Measurements from ENCODE around the gene URM1.

URM1 gene

DNA sequence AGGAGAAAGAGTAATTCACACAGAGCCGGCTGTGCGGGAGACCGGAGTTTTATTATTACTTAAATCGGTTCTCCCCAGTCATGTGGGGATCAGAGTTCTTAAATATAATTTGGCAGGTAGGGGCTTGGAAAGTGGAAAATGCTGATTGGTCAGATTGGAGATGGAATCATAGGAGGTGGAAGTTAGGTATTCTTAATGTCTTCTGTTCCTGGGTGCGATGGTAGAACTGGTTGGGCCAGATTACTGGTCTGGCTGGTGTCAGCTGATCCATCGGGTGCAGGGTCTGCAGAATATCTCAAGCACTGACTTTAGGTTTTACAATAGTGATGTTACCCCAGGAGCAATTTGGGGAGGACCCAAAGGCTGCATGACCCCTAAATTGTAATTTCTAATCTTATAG is 44.8 kb downstream of the URM1 start:
- Histone ChIP-seq H2BK15ac (replicated peaks; ENCODE audit: low read depth) (no peak overlapping the region), H2AK5ac (ENCODE audit: low read length) (no peak overlapping the region), H3K4me3 (ENCODE audit: low read length) (no peak overlapping the region), H4K5ac (ENCODE audit: low read length) (no peak overlapping the region), H2BK5ac (ENCODE audit: low read length) (no peak overlapping the region), H2BK120ac (ENCODE audit: low read depth, low read length) (no peak overlapping the region), H4K8ac (ENCODE audit: low read depth, low read length) (no peak overlapping the region), H3K79me2 (ENCODE audit: control insufficient read depth, insufficient read depth, low read length) (no peaks in the 10 kb centered on the region), H3K9ac (ENCODE audit: low read length) (peak overlapping the region; percentile 34), H3K18ac (ENCODE audit: low read length) (no peak overlapping the region), H3K4ac (ENCODE audit: low read depth, low read length) (no peak overlapping the region), H3K23ac (ENCODE audit: low read length) (no peak overlapping the region), H3K4me1 (ENCODE audit: control insufficient read depth, low read depth, low read length) (peaks cover 3% of the 10 kb centered on the region), H3K4me2 (ENCODE audit: low read length) (no peak overlapping the region), H3K79me1 (ENCODE audit: low read length) (no peaks in the 10 kb centered on the region), H3K27me3 (ENCODE audit: insufficient read depth, low read length, poor library complexity) (peaks cover 6% of the 10 kb centered on the region), H3K56ac (ENCODE audit: low read length) (no peak overlapping the region), H3K27ac (ENCODE audit: low read depth, low read length) (no peak overlapping the region), H3K36me3 (ENCODE audit: control insufficient read depth, insufficient read depth, low read length) (no peaks in the 10 kb centered on the region)
- WGBS (ENCODE audit: extremely low coverage, insufficient coverage, low lambda C conversion rate), result no CpG with 5 or more reads among the region's 6 CpGs
- peak; percentile 51 for DNase-seq

- H3K27ac ChIP-seq (ENCODE audit: low read depth, low read length), result no peak overlapping the region
- H3K27me3 ChIP-seq (ENCODE audit: insufficient read depth, low read length, poor library complexity), result peaks cover 6% of the 10 kb centered on the region
These were observed 45.4 kb downstream of the URM1 start for GRCh38 chr9:128416432-128417019.

GRCh38 chr9:128419061-128419925 is 48.1 kb downstream of the URM1 start:
- Histone ChIP-seq H3K79me2 (ENCODE audit: control insufficient read depth, insufficient read depth, low read length) (no peaks in the 10 kb centered on the region), H3K4ac (ENCODE audit: low read depth, low read length) (no peak overlapping the region), H2BK120ac (ENCODE audit: low read depth, low read length) (no peak overlapping the region), H3K79me1 (ENCODE audit: low read length) (no peaks in the 10 kb centered on the region), H4K5ac (ENCODE audit: low read length) (peak overlapping the region; percentile 23), H2BK15ac (replicated peaks; ENCODE audit: low read depth) (no peak overlapping the region), H3K27me3 (ENCODE audit: insufficient read depth, low read length, poor library complexity) (peaks cover 6% of the 10 kb centered on the region), H3K4me1 (ENCODE audit: control insufficient read depth, low read depth, low read length) (peaks cover 5% of the 10 kb centered on the region), H3K4me3 (ENCODE audit: low read length) (no peak overlapping the region), H3K18ac (ENCODE audit: low read length) (no peak overlapping the region), H2AK5ac (ENCODE audit: low read length) (no peak overlapping the region), H2BK5ac (ENCODE audit: low read length) (no peak overlapping the region), H3K36me3 (ENCODE audit: control insufficient read depth, insufficient read depth, low read length) (no peaks in the 10 kb centered on the region), H3K23ac (ENCODE audit: low read length) (no peak overlapping the region), H3K56ac (ENCODE audit: low read length) (peak overlapping the region; percentile 62), H3K9ac (ENCODE audit: low read length) (peak overlapping the region; percentile 32), H3K4me2 (ENCODE audit: low read length) (no peak overlapping the region), H3K27ac (ENCODE audit: low read depth, low read length) (no peak overlapping the region), H4K8ac (ENCODE audit: low read depth, low read length) (no peak overlapping the region)
- no CpG with 5 or more reads among the region's 28 CpGs for WGBS (ENCODE audit: extremely low coverage, insufficient coverage, low lambda C conversion rate)
- no peak for DNase-seq

More at GRCh38 chr9:128416432-128417019, 45.4 kb downstream of the URM1 start:
- Histone ChIP-seq H3K18ac (ENCODE audit: low read length) (no peak overlapping the region), H3K79me2 (ENCODE audit: control insufficient read depth, insufficient read depth, low read length) (no peaks in the 10 kb centered on the region), H3K4me3 (ENCODE audit: low read length) (no peak overlapping the region), H3K4ac (ENCODE audit: low read depth, low read length) (no peak overlapping the region), H3K56ac (ENCODE audit: low read length) (peak overlapping the region; percentile 7), H3K4me2 (ENCODE audit: low read length) (no peak overlapping the region), H3K79me1 (ENCODE audit: low read length) (no peaks in the 10 kb centered on the region), H3K23ac (ENCODE audit: low read length) (no peak overlapping the region), H3K36me3 (ENCODE audit: control insufficient read depth, insufficient read depth, low read length) (no peaks in the 10 kb centered on the region), H2BK120ac (ENCODE audit: low read depth, low read length) (no peak overlapping the region), H4K8ac (ENCODE audit: low read depth, low read length) (no peak overlapping the region), H2BK5ac (ENCODE audit: low read length) (no peak overlapping the region), H4K5ac (ENCODE audit: low read length) (no peak overlapping the region), H3K4me1 (ENCODE audit: control insufficient read depth, low read depth, low read length) (peaks cover 5% of the 10 kb centered on the region), H2BK15ac (replicated peaks; ENCODE audit: low read depth) (no peak overlapping the region), H2AK5ac (ENCODE audit: low read length) (no peak overlapping the region), H3K9ac (ENCODE audit: low read length) (peak overlapping the region; percentile 34)
- no CpG with 5 or more reads among the region's 6 CpGs for WGBS (ENCODE audit: extremely low coverage, insufficient coverage, low lambda C conversion rate)
- no peak for DNase-seq

GRCh38 chr9:128420060-128420650 is 49.0 kb downstream of the URM1 start:
- no peaks in the 10 kb centered on the region for H3K36me3 ChIP-seq (ENCODE audit: control insufficient read depth, insufficient read depth, low read length)
- H2AK5ac ChIP-seq (ENCODE audit: low read length), result no peak overlapping the region
- no peak overlapping the region for H4K8ac ChIP-seq (ENCODE audit: low read depth, low read length)
- no peaks in the 10 kb centered on the region for H3K79me2 ChIP-seq (ENCODE audit: control insufficient read depth, insufficient read depth, low read length)
- H3K23ac ChIP-seq (ENCODE audit: low read length), result no peak overlapping the region
- peaks cover 5% of the 10 kb centered on the region for H3K4me1 ChIP-seq (ENCODE audit: control insufficient read depth, low read depth, low read length)
- H4K5ac ChIP-seq (ENCODE audit: low read length), result no peak overlapping the region
- H3K4me2 ChIP-seq (ENCODE audit: low read length), result peak overlapping the region; percentile 68
- peak overlapping the region; percentile 96 for H3K18ac ChIP-seq (ENCODE audit: low read length)
- no peak overlapping the region for H2BK120ac ChIP-seq (ENCODE audit: low read depth, low read length)
- peaks cover 6% of the 10 kb centered on the region for H3K27me3 ChIP-seq (ENCODE audit: insufficient read depth, low read length, poor library complexity)
- H3K4ac ChIP-seq (ENCODE audit: low read depth, low read length), result peak overlapping the region; percentile 61
- no peaks in the 10 kb centered on the region for H3K79me1 ChIP-seq (ENCODE audit: low read length)
- H2BK5ac ChIP-seq (ENCODE audit: low read length), result no peak overlapping the region
- peak overlapping the region; percentile 73 for H3K9ac ChIP-seq (ENCODE audit: low read length)
- peak overlapping the region; percentile 96 for H3K56ac ChIP-seq (ENCODE audit: low read length)
- H3K27ac ChIP-seq (ENCODE audit: low read depth, low read length), result no peak overlapping the region
- H2BK15ac ChIP-seq (replicated peaks; ENCODE audit: low read depth), result no peak overlapping the region
- peak overlapping the region; percentile 61 for H3K4me3 ChIP-seq (ENCODE audit: low read length)
- no CpG with 5 or more reads among the region's 59 CpGs for WGBS (ENCODE audit: extremely low coverage, insufficient coverage, low lambda C conversion rate)
- DNase-seq, result peak; percentile 56

GRCh38 chr9:128420651-128421481 is 49.7 kb downstream of the URM1 start, which contains the start of gene CERCAM:
Gene CERCAM (plus strand): TSS chr9:128420857. CDS start chr9:128420878, 21 bp downstream.
- H2AK5ac ChIP-seq (ENCODE audit: low read length), result no peak within 1 kb of the TSS
- no peak within 1 kb of the TSS for H4K5ac ChIP-seq (ENCODE audit: low read length)
- peak within 1 kb of the TSS; percentile 24 for H3K23ac ChIP-seq (ENCODE audit: low read length)
- no peaks in the 10 kb centered on the region for H3K36me3 ChIP-seq (ENCODE audit: control insufficient read depth, insufficient read depth, low read length)
- no peak within 1 kb of the TSS for H2BK120ac ChIP-seq (ENCODE audit: low read depth, low read length)
- peaks cover 6% of the 10 kb centered on the region for H3K27me3 ChIP-seq (ENCODE audit: insufficient read depth, low read length, poor library complexity)
- H3K4me3 ChIP-seq (ENCODE audit: low read length), result peak within 1 kb of the TSS; percentile 79
- no peaks in the 10 kb centered on the region for H3K79me2 ChIP-seq (ENCODE audit: control insufficient read depth, insufficient read depth, low read length)
- no peak within 1 kb of the TSS for H3K27ac ChIP-seq (ENCODE audit: low read depth, low read length)
- H3K9ac ChIP-seq (ENCODE audit: low read length), result peak within 1 kb of the TSS; percentile 89
- H4K8ac ChIP-seq (ENCODE audit: low read depth, low read length), result no peak within 1 kb of the TSS
- DNase-seq, result peak; percentile 47
- no peaks in the 10 kb centered on the region for H3K79me1 ChIP-seq (ENCODE audit: low read length)
- H3K56ac ChIP-seq (ENCODE audit: low read length), result peak within 1 kb of the TSS; percentile 96
- no peak within 1 kb of the TSS for H2BK5ac ChIP-seq (ENCODE audit: low read length)
- no CpG with 5 or more reads among the region's 59 CpGs for WGBS (ENCODE audit: extremely low coverage, insufficient coverage, low lambda C conversion rate)
- H3K4me2 ChIP-seq (ENCODE audit: low read length), result peak within 1 kb of the TSS; percentile 91
- no peak within 1 kb of the TSS for H2BK15ac ChIP-seq (replicated peaks; ENCODE audit: low read depth)
- peaks cover 2% of the 10 kb centered on the region for H3K4me1 ChIP-seq (ENCODE audit: control insufficient read depth, low read depth, low read length)
- peak within 1 kb of the TSS; percentile 96 for H3K18ac ChIP-seq (ENCODE audit: low read length)
- H3K4ac ChIP-seq (ENCODE audit: low read depth, low read length), result peak within 1 kb of the TSS; percentile 61
